IMR-90 (cell line): ENCODE measurements around the gene CTIF. TPM values are rescaled to one million over a fixed set of nuclear protein-coding genes. Genes with fewer than 3 reads are reported as not detected.

Experiments
- ATAC-seq: fragments of 200-7000 bp; cut with Tn5 transposase; 2 replicates; pipeline ENCODE4 v1.9.1; 2020; ENCODE audit warnings: low read depth, mild to moderate bottlenecking, moderate library complexity
- BruUV-seq: library from RNA; stranded (reverse); fragments of 400-500 nt; replicated peaks from 2 replicates; lab custom pipeline; 2021; lab: Mats Ljungman, UMichigan
- CTCF ChIA-PET: fragments of 300-600 bp; formaldehyde crosslinking; extraction: SDS; loops from one replicate; lab custom pipeline; 2021; ENCODE audit warnings: antibody characterized with exemption; lab: Yijun Ruan, JAX
- POLR2A ChIA-PET: fragments of 300-600 bp; sonication (Branson Sonifier 250); formaldehyde crosslinking; loops from one replicate; lab custom pipeline; 2022; ENCODE audit warnings: antibody characterized with exemption; ENCODE audit not compliant: unreplicated experiment; lab: Charles Lee
- DNase-seq: peaks from one replicate; pipeline ENCODE4 v3.0.0; 2013
- H2AFZ ChIP-seq: replicated peaks from 2 replicates; pipeline ENCODE3; 2013; ENCODE audit warnings: low read length, mild to moderate bottlenecking; ENCODE audit not compliant: poor library complexity
- H2AK5ac ChIP-seq: 2 replicates; pipeline ENCODE4 v1.6.1; 2013; ENCODE audit warnings: low read depth, low read length, inconsistent platforms
- H2AK9ac ChIP-seq: replicated peaks from 2 replicates; pipeline ENCODE3; 2013; ENCODE audit warnings: mild to moderate bottlenecking, low read depth, low read length, moderate library complexity; ENCODE audit not compliant: poor library complexity
- H2BK120ac ChIP-seq: 2 replicates; pipeline ENCODE4 v1.6.1; 2013; ENCODE audit warnings: low read depth, low read length, inconsistent platforms
- H2BK15ac ChIP-seq: 3 replicates; pipeline ENCODE4 v1.6.1; 2013; ENCODE audit warnings: low read depth, low read length, inconsistent platforms
- H2BK20ac ChIP-seq: 2 replicates; pipeline ENCODE4 v1.6.1; 2013; ENCODE audit warnings: low read depth, mild to moderate bottlenecking, inconsistent platforms, low read length, moderate library complexity
- H2BK5ac ChIP-seq: 2 replicates; pipeline ENCODE4 v1.6.1; 2013; ENCODE audit warnings: mild to moderate bottlenecking, low read depth, low read length, inconsistent platforms; ENCODE audit not compliant: poor library complexity, severe bottlenecking
- H3K14ac ChIP-seq: replicated peaks from 2 replicates; pipeline ENCODE4 v1.6.1; 2013; ENCODE audit warnings: low read depth, low read length, inconsistent platforms
- H3K18ac ChIP-seq: 2 replicates; pipeline ENCODE4 v1.6.1; 2013; ENCODE audit warnings: low read depth, low read length, control low read depth
- H3K23ac ChIP-seq: 2 replicates; pipeline ENCODE4 v1.6.1; 2013; ENCODE audit warnings: low read depth, low read length, inconsistent platforms
- H3K27ac ChIP-seq: 2 replicates; pipeline ENCODE4 v1.5.1; 2013; ENCODE audit warnings: mild to moderate bottlenecking, control low read depth, low read length; ENCODE audit not compliant: insufficient read depth
- H3K27me3 ChIP-seq: 2 replicates; pipeline ENCODE4 v1.6.1; 2013; ENCODE audit warnings: low read length; ENCODE audit not compliant: control insufficient read depth, insufficient read depth
- H3K36me3 ChIP-seq: 2 replicates; pipeline ENCODE4 v1.6.1; 2013; ENCODE audit warnings: low read length, mixed read lengths; ENCODE audit not compliant: control insufficient read depth, insufficient read depth
- H3K4ac ChIP-seq: 2 replicates; pipeline ENCODE4 v1.6.1; 2013; ENCODE audit warnings: low read depth, low read length, inconsistent platforms
- H3K4me1 ChIP-seq: 2 replicates; pipeline ENCODE4 v1.6.1; 2013; ENCODE audit warnings: low read length, mixed read lengths; ENCODE audit not compliant: control insufficient read depth, insufficient read depth
- H3K4me2 ChIP-seq: 2 replicates; pipeline ENCODE4 v1.6.1; 2013; ENCODE audit warnings: low read depth, mild to moderate bottlenecking, control low read depth, low read length, moderate library complexity
- H3K4me3 ChIP-seq: 2 replicates; pipeline ENCODE4 v1.5.1; 2013; ENCODE audit warnings: low read depth, mild to moderate bottlenecking, control low read depth, low read length, moderate library complexity; ENCODE audit not compliant: insufficient read depth
- H3K56ac ChIP-seq: 2 replicates; pipeline ENCODE4 v1.6.1; 2013; ENCODE audit warnings: low read length, inconsistent platforms; ENCODE audit not compliant: insufficient read depth; ENCODE audit errors: extremely low read depth
- H3K79me1 ChIP-seq, 2 experiments: 2 replicates each; pipeline ENCODE4 v1.6.1; 2013; ENCODE audit warnings: low read length in 2 of 2, inconsistent platforms in 1 of 2, low read depth in 1 of 2
- H3K9ac ChIP-seq: 2 replicates; pipeline ENCODE4 v1.6.1; 2013; ENCODE audit warnings: low read depth, low read length, control low read depth
- H3K9me1 ChIP-seq: 2 replicates; pipeline ENCODE4 v1.6.1; 2013; ENCODE audit warnings: low read length, inconsistent platforms; ENCODE audit not compliant: insufficient read depth
- H3K9me3 ChIP-seq: 2 replicates; pipeline ENCODE4 v1.6.1; 2013; ENCODE audit warnings: low read length; ENCODE audit not compliant: control insufficient read depth, insufficient read depth
- H4K20me1 ChIP-seq: 2 replicates; pipeline ENCODE4 v1.6.1; 2013; ENCODE audit warnings: low read length, inconsistent platforms; ENCODE audit not compliant: insufficient read depth
- H4K5ac ChIP-seq: 2 replicates; pipeline ENCODE4 v1.6.1; 2013; ENCODE audit warnings: mild to moderate bottlenecking, low read depth, low read length, control low read depth
- H4K8ac ChIP-seq, 2 experiments: 2 replicates each; pipeline ENCODE4 v1.6.1; 2013; ENCODE audit warnings: low read depth in 2 of 2, low read length in 2 of 2, control low read depth in 1 of 2, inconsistent platforms in 1 of 2
- H4K91ac ChIP-seq: 2 replicates; pipeline ENCODE4 v1.6.1; 2013; ENCODE audit warnings: low read depth, low read length, inconsistent platforms; ENCODE audit not compliant: insufficient read depth
- CHD1 ChIP-seq: IDR thresholded peaks from 2 replicates; pipeline ENCODE4 v1.6.1; 2012; ENCODE audit warnings: low read depth, low read length, improper control_type of control experiment
- CTCF ChIP-seq: conservative IDR thresholded peaks from 2 replicates; pipeline ENCODE4 v1.5.1; 2012; ENCODE audit warnings: mild to moderate bottlenecking, low read depth, low read length, improper control_type of control experiment
- SMC3 ChIP-seq: fragments of 150-350 bp; IDR thresholded peaks from 2 replicates; pipeline ENCODE4 v1.6.1; 2016; ENCODE audit warnings: low read depth, mild to moderate bottlenecking, antibody characterized with exemption, low read length, moderate library complexity
- WGBS, 2 experiments: methylation state at CpG; one replicate each; pipeline versions ENCODE4 v1.1.5 to v1.1.7; 2013; ENCODE audit warnings: missing lambda C conversion rate in 2 of 2; ENCODE audit not compliant: insufficient read length in 1 of 2; ENCODE audit errors: extremely low coverage in 2 of 2; 5-methylcytosine and 5-hydroxymethylcytosine counted together
- dilution Hi-C: fragments of 300-500 bp; cut with HindIII; formaldehyde crosslinking; loops from one replicate; pipeline ENCODE4 v1.14.3; 2018; ENCODE audit warnings: low sequenced_read_pairs; ENCODE audit not compliant: unreplicated experiment
- in situ Hi-C: fragments of 300-500 bp; cut with MboI; formaldehyde crosslinking; loops from 3 replicates; pipeline ENCODE4 v1.14.3; 2019; ENCODE audit warnings: low sequenced_read_pairs, inconsistent platforms, mixed read lengths
- intact Hi-C: fragments of 100-400 bp; cut with micrococcal nuclease; formaldehyde crosslinking; loops from 2 replicates; pipeline ENCODE4 v1.10.0; 2022
- polyA plus RNA-seq, 3 experiments: library from polyadenylated mRNA; depleted of rRNA; stranded (reverse); fragments of >200 nt; gene quantifications; 2 replicates each; pipeline ENCODE4 v1.2.3, GENCODE V29; 2012; ENCODE audit warnings: low replicate concordance in 1 of 3
- total RNA-seq: library from RNA; depleted of rRNA; stranded (reverse); fragments of >200 nt; gene quantifications from 2 replicates; pipeline ENCODE4 v1.2.3, GENCODE V29; 2012

Gene CTIF
- total and polyA plus RNA-seq, 2 of the 4 experiments (the other 2 are of a cell fraction) = 25.1 to 57.0 TPM

GRCh38 chr18:48714873-48715272 lies 176.0 kb downstream of the CTIF start:
- no peak overlapping the region for H3K56ac ChIP-seq
- peaks cover 24% of the 10 kb centered on the region; the same call in 1 of the 2 replicates for H3K9me1 ChIP-seq
- no TSS peak for BruUV-seq
- H3K4me3 ChIP-seq = no peak overlapping the region
- no peak overlapping the region for H2BK5ac ChIP-seq
- H2BK15ac ChIP-seq = no peak overlapping the region
- no peaks in the 10 kb centered on the region for H3K27me3 ChIP-seq
- no peak overlapping the region for H3K18ac ChIP-seq
- H4K8ac ChIP-seq = no peak overlapping the region
- 80% methylated on average over 2 of the region's 6 CpGs; no CpG with 5 or more reads in 1 of the 2 experiments for WGBS, 2 experiments
- TF ChIP-seq CHD1 (no peak), CTCF (no peak), SMC3 (no peak)
- in situ Hi-C loops = no loop called here
- H3K23ac ChIP-seq = no peak overlapping the region
- H2BK120ac ChIP-seq = no peak overlapping the region
- no peak overlapping the region for H4K5ac ChIP-seq
- H3K4me1 ChIP-seq = peaks cover 14% of the 10 kb centered on the region
- peaks cover 59% of the 10 kb centered on the region for H4K20me1 ChIP-seq
- dilution Hi-C loops = no loop called here
- H2AK9ac ChIP-seq = no peak overlapping the region
- H2BK20ac ChIP-seq = no peak overlapping the region
- no peaks in the 10 kb centered on the region for H3K9me3 ChIP-seq
- ChIA-PET CTCF (interaction anchor here (0.6 kb wide), 1 partner anchor 9 kb away, joined by 3 read pairs; no protein-coding TSS in a partner anchor), POLR2A (no interaction called here)
- no peak overlapping the region for H4K91ac ChIP-seq
- H3K27ac ChIP-seq = no peak overlapping the region
- H3K36me3 ChIP-seq = peaks cover 26% of the 10 kb centered on the region
- H3K9ac ChIP-seq = no peak overlapping the region
- H2AK5ac ChIP-seq = no peak overlapping the region
- peaks cover 45 to 78% of the 10 kb centered on the region in 2 experiments for H3K79me1 ChIP-seq
- no peak overlapping the region for H3K4me2 ChIP-seq
- no peak overlapping the region for H3K4ac ChIP-seq
- no peak overlapping the region for H3K14ac ChIP-seq
- ATAC-seq (no peak), DNase-seq (no peak)
- intact Hi-C loops = no loop called here
- no peak overlapping the region for H2AFZ ChIP-seq
